ENCODE results near the gene COL21A1. TPM values are rescaled to one million over a fixed set of nuclear protein-coding genes. Genes with fewer than 3 reads are reported as not detected.
A peak's percentile ranks its signal among the peaks of the same experiment; 100 is the strongest.

The COL21A1 gene
- polyA plus RNA-seq, 1 donor from 2014 or later: not detected

DNA sequence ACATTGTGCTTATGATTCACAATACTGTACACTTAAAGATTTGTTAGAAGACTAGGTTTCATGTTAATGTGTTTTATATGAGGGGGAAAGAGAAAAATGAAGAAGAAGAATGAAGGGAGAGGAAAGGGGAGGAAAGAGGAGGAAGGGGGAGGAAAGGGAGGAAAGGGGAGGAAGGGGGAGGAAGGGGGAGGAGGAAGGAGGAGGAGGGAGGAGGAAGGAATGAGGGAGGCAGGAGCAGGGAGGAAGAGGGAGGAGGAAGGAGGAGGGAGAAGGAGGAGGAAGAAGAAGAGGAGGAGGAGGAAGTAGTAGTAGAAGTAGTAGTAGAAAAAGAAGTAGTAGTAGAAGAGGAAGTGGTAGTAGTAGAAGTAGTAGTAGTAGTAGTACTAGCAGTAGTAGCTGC, 70.6 kb downstream of the COL21A1 start:
- no peak overlapping the region for H3K27ac Mint-ChIP-seq

DNA sequence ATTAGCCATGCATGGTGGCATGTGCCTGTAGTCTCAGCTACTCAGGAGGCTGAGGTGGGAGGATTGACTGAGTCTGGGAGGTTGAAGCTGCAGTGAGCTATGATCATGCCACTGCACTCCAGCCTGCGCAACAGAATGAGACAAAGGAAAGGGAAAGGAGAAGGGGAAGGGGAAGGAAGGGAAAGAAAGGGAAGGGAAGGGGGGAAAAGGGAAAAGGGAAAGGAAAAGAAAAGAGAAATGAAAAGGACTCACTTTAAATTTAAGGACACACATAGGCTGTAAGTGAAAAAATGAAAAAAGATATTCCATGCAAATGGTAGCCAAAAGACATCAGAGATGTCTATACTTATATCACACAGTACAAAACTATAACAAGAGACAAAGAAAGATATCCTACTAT, 74.2 kb downstream of the COL21A1 start:
- H3K4me3 Mint-ChIP-seq: peak overlapping the region in 1 of 4 donors; percentile 33
- H3K27me3 Mint-ChIP-seq: no peaks in the 10 kb centered on the region
- no peaks in the 10 kb centered on the region for H3K36me3 Mint-ChIP-seq
- no peaks in the 10 kb centered on the region for H3K4me1 Mint-ChIP-seq
- peaks cover 6 to 31% (median 16%) of the 10 kb centered on the region in 3 donors for H3K9me3 Mint-ChIP-seq
- H3K27ac Mint-ChIP-seq: no peak overlapping the region

More for the DNA sequence above, 70.6 kb downstream of the COL21A1 start:
- Mint-ChIP-seq H3K36me3 (no peaks in the 10 kb centered on the region), H3K4me1 (peaks cover 0 to 2% (median 0%) of the 10 kb centered on the region in 3 donors), H3K9me3 (peaks cover 9 to 19% (median 16%) of the 10 kb centered on the region in 3 donors), H3K4me3 (no peak overlapping the region), H3K27me3 (no peaks in the 10 kb centered on the region)

DNA sequence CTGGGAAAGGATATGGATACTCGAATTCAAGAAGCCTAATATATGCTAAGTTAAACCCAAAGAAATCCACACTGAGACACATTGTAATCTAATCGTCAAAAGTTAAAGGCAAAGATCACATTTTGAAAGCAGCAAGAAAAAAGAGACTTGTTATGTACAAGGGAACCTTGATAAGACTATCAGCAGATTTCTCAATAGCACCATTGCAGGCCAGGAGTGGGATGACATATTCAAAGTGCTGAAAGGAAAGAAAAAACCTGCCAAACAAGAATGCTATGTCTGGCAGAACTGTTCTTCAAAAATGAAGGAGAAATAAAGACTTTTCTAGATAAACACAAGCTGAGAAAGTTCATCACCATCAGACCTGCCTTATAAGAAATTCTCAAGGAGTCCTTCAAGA, 75.2 kb downstream of the COL21A1 start:
- no peak overlapping the region for H3K27ac Mint-ChIP-seq
- H3K36me3 Mint-ChIP-seq: no peaks in the 10 kb centered on the region
- H3K27me3 Mint-ChIP-seq: no peaks in the 10 kb centered on the region
- peaks cover 6 to 35% (median 16%) of the 10 kb centered on the region in 3 donors for H3K9me3 Mint-ChIP-seq
- no peak overlapping the region for H3K4me3 Mint-ChIP-seq
- no peaks in the 10 kb centered on the region for H3K4me1 Mint-ChIP-seq

DNA sequence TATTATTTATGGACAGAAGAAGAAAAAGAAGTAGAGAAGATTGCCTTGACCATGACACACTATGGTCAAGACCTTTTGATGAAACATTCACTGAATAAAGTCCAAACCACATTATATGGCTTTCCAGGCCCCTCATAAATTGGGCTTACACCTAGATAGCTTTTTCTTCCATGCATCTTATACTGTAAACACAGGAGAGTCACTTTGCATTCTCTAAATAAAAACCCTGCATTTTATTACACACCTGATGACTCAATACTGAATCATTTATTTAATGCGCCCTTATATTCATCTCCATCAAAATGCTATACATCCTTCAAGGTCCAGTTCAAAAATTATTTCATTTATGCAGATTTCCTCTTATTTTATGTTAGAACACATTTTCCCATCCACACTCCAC, 78.0 kb downstream of the COL21A1 start:
- Mint-ChIP-seq H3K4me3 (no peak overlapping the region), H3K27ac (no peak overlapping the region), H3K9me3 (peaks cover 3 to 29% (median 4%) of the 10 kb centered on the region in 3 donors), H3K4me1 (no peaks in the 10 kb centered on the region), H3K27me3 (no peaks in the 10 kb centered on the region), H3K36me3 (no peaks in the 10 kb centered on the region)

DNA sequence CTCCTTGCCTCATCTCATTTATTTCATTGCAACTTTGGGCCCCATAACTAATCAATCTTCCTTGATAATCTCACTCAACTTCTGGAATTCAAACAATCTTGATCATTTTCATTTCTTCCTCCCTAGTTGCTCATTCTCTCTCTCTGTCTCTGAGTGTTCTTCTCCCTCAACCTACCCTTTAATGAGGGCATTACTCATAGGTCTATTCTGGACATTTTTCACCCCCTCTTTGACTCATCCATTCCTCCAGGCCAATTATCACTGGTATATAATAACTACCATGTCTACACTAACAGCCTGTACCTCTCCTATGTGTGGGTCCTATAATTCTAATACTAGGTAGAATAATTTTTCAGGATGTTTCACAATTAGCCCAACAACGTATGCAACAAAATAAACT, 78.8 kb downstream of the COL21A1 start:
- Mint-ChIP-seq H3K4me1 (no peaks in the 10 kb centered on the region), H3K36me3 (no peaks in the 10 kb centered on the region), H3K9me3 (peaks cover 3 to 24% (median 4%) of the 10 kb centered on the region in 3 donors), H3K4me3 (no peak overlapping the region), H3K27me3 (no peaks in the 10 kb centered on the region), H3K27ac (no peak overlapping the region)

DNA sequence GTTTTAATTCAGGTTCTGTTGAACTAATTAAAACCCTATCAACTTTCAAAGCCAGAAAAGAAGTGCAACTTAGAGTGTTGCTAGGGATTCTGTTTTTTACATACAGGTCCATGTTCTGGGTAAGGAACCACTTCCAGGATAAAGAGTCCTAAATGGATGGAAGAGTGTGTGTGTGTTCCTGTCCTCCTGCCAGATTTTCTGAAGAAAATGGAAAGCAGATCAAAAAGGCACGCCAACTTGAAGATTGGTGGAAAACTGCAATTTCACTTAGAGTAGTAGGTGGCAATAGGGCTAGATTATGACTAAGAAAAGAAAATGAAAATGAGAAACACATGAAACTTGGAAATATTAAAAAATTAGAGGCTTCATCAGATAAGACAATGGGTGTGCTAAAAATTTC, 85.3 kb downstream of the COL21A1 start:
- Mint-ChIP-seq H3K36me3 (no peaks in the 10 kb centered on the region), H3K9me3 (peaks cover 0 to 2% (median 2%) of the 10 kb centered on the region in 3 donors), H3K27ac (no peak overlapping the region), H3K27me3 (no peaks in the 10 kb centered on the region), H3K4me1 (no peaks in the 10 kb centered on the region), H3K4me3 (no peak overlapping the region)

DNA sequence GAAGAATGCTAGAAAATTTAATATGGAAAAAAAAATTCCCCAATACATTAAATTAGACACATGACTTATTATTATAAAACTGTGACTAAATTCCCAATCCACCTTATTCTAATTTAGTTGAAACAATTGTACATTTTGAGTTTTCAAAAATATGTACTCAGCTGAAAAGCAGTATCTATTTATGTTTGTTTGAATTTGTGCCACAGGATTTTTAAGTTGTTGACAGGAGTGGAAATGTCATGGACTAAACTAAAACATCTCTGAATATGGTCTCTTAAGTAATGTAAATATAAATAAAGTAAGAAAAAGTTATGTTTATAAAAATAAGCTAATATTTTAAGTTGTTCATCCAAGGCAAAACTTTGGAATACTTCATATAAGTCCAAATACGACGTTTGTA, 86.9 kb downstream of the COL21A1 start:
- Mint-ChIP-seq H3K27ac (no peak overlapping the region), H3K36me3 (no peaks in the 10 kb centered on the region), H3K9me3 (peaks cover 0 to 5% (median 2%) of the 10 kb centered on the region in 3 donors), H3K4me1 (no peaks in the 10 kb centered on the region), H3K27me3 (no peaks in the 10 kb centered on the region), H3K4me3 (no peak overlapping the region)

DNA sequence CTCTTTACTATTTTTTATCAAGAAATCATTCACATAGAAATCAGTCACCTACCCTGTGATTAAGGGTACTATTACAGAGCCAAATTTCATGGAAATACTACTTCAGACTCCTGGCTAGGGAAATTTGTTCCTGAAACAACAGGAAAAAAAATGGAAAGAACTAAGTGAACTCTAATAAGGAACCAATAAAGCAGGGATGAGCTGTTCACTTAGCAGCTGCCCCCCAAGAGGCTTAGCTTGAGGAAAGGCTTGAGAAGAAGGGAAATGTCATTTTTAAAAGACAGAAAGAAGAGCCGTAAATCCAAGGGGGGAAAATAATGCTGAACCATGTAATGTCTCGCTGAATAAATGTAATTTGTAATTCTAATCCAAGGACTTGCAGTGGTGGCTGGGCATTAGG, 88.8 kb downstream of the COL21A1 start:
- Mint-ChIP-seq H3K36me3 (no peaks in the 10 kb centered on the region), H3K4me3 (no peak overlapping the region), H3K27ac (no peak overlapping the region), H3K9me3 (peaks cover 5 to 16% (median 7%) of the 10 kb centered on the region in 3 donors), H3K27me3 (no peaks in the 10 kb centered on the region), H3K4me1 (no peaks in the 10 kb centered on the region)

DNA sequence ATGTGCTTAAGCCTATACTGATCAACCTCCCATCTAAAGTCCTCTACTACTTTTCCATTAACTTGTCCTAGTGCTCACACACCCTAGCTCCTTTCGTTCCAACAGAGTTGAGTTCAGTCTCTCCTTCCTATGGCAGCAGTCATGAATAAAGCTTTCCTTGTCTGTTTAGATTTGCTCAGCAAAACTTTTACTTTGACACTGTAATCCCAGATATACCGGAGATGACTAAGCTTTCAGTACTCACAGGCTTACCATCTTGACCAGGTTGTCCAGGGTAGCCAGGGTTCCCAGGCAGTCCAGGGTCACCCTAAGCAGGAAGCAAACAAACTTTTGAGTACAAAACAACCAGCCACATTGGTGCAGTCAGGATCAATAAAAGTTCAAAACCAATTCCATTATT, 90.7 kb downstream of the COL21A1 start:
- H3K4me3 Mint-ChIP-seq: no peak overlapping the region
- H3K27me3 Mint-ChIP-seq: no peaks in the 10 kb centered on the region
- peaks cover 5 to 26% (median 7%) of the 10 kb centered on the region in 3 donors for H3K9me3 Mint-ChIP-seq
- H3K27ac Mint-ChIP-seq: no peak overlapping the region
- H3K36me3 Mint-ChIP-seq: no peaks in the 10 kb centered on the region
- no peaks in the 10 kb centered on the region for H3K4me1 Mint-ChIP-seq

DNA sequence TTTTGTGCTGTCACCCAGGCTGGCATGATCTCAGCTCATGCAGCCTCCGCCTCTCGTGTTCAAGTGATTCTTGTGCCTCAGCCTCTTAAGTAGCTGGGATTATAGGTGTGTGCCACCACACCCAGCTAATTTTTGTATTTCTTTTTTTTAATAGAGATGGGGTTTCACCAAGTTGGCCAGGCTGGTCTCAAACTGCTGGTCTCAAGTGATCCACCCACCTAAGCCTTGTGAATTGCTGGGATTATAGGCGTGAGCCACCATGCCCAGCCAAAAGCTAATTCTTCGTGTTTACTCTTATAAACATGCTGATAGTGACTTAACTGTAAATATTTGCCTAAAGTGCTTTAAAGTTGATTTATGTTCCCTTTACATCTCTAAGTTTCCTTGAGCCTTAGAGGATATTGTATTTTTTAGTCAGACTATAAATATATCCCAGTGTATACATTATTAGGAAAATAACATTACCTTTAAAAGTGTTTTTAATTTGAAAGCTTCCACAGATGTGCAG, 91.7 kb downstream of the COL21A1 start:
- no peak overlapping the region for H3K4me3 Mint-ChIP-seq
- no peaks in the 10 kb centered on the region for H3K36me3 Mint-ChIP-seq
- H3K27me3 Mint-ChIP-seq: no peaks in the 10 kb centered on the region
- no peak overlapping the region for H3K27ac Mint-ChIP-seq
- peaks cover 5 to 26% (median 7%) of the 10 kb centered on the region in 3 donors for H3K9me3 Mint-ChIP-seq
- no peaks in the 10 kb centered on the region for H3K4me1 Mint-ChIP-seq

DNA sequence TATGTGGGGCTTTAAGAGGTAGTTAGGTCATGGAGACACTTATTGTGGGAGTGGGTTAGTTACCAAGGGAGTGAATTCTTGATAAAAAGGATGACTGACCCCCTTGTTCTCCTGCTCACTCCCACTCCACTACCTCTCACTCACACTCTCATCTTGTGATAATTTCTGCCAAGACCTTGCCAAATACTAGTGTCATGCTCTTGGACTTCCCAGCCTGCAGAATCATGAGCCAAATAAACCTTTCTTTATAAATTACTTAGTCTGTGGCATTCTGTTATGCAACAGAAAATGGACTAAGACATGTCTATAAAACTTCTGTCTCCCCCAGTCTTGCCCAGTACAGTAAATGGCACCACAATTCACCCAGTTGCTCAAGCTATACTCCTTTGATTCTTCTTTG, 93.3 kb downstream of the COL21A1 start:
- Mint-ChIP-seq H3K27ac (no peak overlapping the region), H3K27me3 (no peaks in the 10 kb centered on the region), H3K36me3 (no peaks in the 10 kb centered on the region), H3K4me1 (no peaks in the 10 kb centered on the region), H3K9me3 (peaks cover 5 to 26% (median 9%) of the 10 kb centered on the region in 3 donors), H3K4me3 (no peak overlapping the region)

DNA sequence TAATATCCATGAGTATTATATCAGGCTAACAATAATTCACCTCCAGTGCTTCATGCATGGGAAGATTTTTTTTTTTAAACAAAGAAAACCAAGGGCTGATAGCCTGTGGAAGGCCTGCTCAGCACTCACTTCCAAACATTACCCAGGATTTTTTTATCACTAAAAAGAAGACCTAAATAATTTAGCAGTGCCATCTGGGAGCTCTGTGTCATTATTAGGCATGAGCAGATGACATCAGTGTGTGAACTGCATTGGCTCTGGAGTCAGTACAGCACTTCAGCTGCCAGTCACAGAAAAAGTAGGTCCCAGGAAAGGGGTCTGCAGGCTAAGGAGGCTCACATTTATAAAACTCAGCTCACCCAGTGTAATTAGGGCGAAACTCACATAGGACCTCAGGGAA, 94.8 kb downstream of the COL21A1 start:
- no peaks in the 10 kb centered on the region for H3K36me3 Mint-ChIP-seq
- no peaks in the 10 kb centered on the region for H3K4me1 Mint-ChIP-seq
- H3K4me3 Mint-ChIP-seq: no peak overlapping the region
- peaks cover 3 to 30% (median 9%) of the 10 kb centered on the region in 3 donors for H3K9me3 Mint-ChIP-seq
- H3K27me3 Mint-ChIP-seq: no peaks in the 10 kb centered on the region
- H3K27ac Mint-ChIP-seq: no peak overlapping the region

DNA sequence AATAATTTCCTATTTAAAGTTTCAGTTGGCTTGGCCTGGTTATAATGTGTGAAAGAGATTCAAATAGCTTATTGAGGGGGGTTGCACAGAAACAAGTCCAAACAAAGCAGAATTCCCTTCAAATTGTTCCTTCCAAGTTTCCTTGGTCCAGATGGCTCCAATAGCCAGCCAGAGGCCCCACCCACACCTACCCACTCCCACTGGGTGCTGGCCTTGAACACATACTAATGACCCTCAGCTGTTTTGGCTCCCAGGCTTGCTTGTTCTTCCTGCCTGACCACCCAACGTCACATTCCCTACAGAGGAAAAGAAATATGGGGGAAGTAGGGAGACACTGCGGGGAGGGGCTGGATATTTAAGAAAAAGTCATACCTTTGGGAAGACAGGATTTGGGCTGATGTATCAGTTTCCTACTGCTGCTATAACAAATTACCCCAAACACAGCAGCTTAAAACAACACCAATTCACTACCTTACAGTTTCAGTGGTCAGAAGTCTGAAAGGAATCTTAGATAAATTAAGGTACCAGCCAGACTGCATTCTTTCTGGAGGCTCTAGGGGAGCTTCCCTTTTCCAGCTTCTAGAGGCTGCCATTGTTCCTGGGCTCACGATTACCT, 95.7 kb downstream of the COL21A1 start:
- H3K9me3 Mint-ChIP-seq: peaks cover 3 to 30% (median 8%) of the 10 kb centered on the region in 3 donors
- no peak overlapping the region for H3K4me3 Mint-ChIP-seq
- H3K36me3 Mint-ChIP-seq: no peaks in the 10 kb centered on the region
- no peaks in the 10 kb centered on the region for H3K27me3 Mint-ChIP-seq
- H3K27ac Mint-ChIP-seq: no peak overlapping the region
- no peaks in the 10 kb centered on the region for H3K4me1 Mint-ChIP-seq

DNA sequence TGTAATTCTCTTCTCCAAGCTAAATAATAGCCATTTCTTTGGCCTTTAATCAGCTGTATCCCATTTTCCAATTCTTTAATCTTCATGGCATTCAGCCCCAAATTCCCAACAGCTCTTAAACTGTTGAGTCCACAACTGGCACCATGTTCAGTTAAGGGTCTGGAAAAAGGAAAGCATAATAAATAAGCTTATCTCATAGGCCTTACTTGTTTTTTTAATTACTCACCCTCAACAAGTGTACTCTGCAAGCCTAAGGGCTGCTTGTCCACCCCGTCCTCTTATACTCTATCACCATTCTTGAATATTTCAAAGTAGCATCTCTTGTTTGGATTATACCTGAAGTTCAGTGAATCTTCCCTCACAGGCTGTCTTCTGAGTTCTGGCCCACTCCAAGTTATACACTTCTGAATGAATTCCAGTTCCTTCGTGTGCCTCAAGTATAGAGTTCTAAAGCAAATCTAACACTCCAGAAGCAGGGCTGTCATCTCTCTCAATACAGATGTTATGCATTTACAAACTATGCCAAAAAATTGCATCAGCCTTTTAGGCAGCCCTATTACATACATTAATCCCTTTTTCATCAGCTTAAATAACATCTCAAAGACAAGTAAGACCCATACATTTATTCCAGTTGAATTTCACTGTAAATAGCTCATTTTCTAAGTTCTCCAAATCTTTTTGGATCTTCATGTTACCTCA, 98.7 kb downstream of the COL21A1 start:
- Mint-ChIP-seq H3K36me3 (no peaks in the 10 kb centered on the region), H3K9me3 (peaks cover 0 to 22% (median 5%) of the 10 kb centered on the region in 3 donors), H3K27me3 (no peaks in the 10 kb centered on the region), H3K4me1 (no peaks in the 10 kb centered on the region), H3K4me3 (no peak overlapping the region), H3K27ac (no peak overlapping the region)

DNA sequence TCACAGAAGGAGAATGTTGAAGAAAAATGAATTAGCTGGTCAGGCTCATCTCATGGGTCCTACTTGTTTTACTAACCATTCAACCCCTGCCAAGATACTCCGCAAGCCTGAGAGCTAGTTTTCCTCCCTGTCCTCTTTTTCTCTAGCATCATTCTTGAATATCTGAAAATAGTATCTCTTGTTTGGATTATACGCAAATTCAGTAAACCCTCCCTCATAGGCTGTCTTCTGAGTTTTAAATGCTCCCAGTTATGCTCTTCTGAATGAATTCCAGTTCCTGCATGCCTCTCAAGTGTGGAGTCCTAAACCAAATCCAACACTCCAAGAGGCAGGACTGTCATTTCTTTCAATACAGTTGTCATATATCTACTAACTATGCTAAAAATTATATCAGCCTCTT, 99.6 kb downstream of the COL21A1 start:
- H3K27me3 Mint-ChIP-seq: no peaks in the 10 kb centered on the region

DNA sequence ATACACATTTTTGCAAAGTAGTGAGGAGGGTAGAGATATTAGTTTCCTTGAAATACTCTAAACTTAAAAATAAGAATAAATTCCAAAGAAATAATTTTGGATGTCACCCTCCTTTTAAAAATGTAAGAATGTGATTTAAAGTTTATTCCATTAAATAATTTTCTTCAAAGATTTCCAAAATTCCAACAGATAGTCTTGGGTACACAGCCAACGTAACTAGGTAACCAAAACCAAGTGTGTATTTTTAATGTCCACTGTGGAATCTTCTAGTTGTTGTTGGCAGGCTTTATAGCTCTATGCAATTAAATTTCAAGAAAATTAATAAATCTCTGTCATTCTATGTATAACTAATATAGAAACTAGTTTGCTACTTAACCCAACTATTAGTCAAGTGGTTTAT, 101.3 kb downstream of the COL21A1 start:
- Mint-ChIP-seq H3K4me1 (no peaks in the 10 kb centered on the region), H3K4me3 (no peak overlapping the region), H3K27me3 (no peaks in the 10 kb centered on the region), H3K27ac (no peak overlapping the region), H3K36me3 (no peaks in the 10 kb centered on the region), H3K9me3 (peaks cover 4 to 15% (median 6%) of the 10 kb centered on the region in 3 donors)

More for the DNA sequence above, 99.6 kb downstream of the COL21A1 start:
- Mint-ChIP-seq H3K4me3 (no peak overlapping the region), H3K9me3 (peaks cover 1 to 17% (median 6%) of the 10 kb centered on the region in 3 donors), H3K36me3 (no peaks in the 10 kb centered on the region), H3K4me1 (no peaks in the 10 kb centered on the region), H3K27ac (no peak overlapping the region)

All from IgD-negative memory B cell (primary cell).